Adrenal gland (tissue), 12 donors: ENCODE measurements around the gene DCC. TPM values are rescaled to one million over a fixed set of nuclear protein-coding genes. Genes with fewer than 3 reads are reported as not detected.

Source experiments
- DNase-seq, 7 donors: peaks; one replicate each; pipeline ENCODE4 v3.0.0-alpha.2; 2019 to 2020
- H3K27ac ChIP-seq, 5 donors: fragments of 200-600 bp; sonication (generic) in 4 of 5; 1 replicate in 3 of 5; 2 replicates in 2 of 5; pipeline versions ENCODE4 v1.5.1 to v1.8.0; 2016 to 2020; ENCODE audit warnings: mild to moderate bottlenecking in 1 of 5
- H3K27me3 ChIP-seq: fragments of 200-600 bp; 2 replicates; pipeline ENCODE4 v1.8.0; 2021
- H3K36me3 ChIP-seq, 2 donors: fragments of 200-600 bp; replicated peaks in 1 of 2; 1 replicate in 1 of 2; 2 replicates in 1 of 2; pipeline versions ENCODE4 v1.5.1 to v1.8.0; 2018 to 2022
- H3K4me1 ChIP-seq, 2 donors: fragments of 200-600 bp; replicated peaks in 1 of 2; 1 replicate in 1 of 2; 2 replicates in 1 of 2; pipeline versions ENCODE4 v1.5.1 to v1.8.0; 2018 to 2021
- H3K4me3 ChIP-seq, 4 donors: fragments of 200-600 bp; sonication (generic) in 3 of 4; one replicate each; pipeline ENCODE4 v1.5.1; 2016 to 2018
- H3K9me3 ChIP-seq, 3 donors: fragments of 200-600 bp; sonication (generic) in 1 of 3; replicated peaks in 1 of 3; 1 replicate in 2 of 3; 2 replicates in 1 of 3; pipeline versions ENCODE4 v1.5.1 to v1.8.0; 2016 to 2021
- POLR2A ChIP-seq, 2 donors: fragments of 450-650 bp; IDR thresholded peaks; one replicate each; pipeline ENCODE4 v1.6.1; 2017; ENCODE audit warnings: antibody characterized with exemption in 2 of 2, mild to moderate bottlenecking in 2 of 2, moderate library complexity in 1 of 2
- WGBS, 4 donors: extraction: QIAGEN DNeasy Blood & Tissue Kit in 2 of 4; methylation state at CpG; one replicate each; pipeline versions ENCODE4 v1.1.5 to v1.1.7; 2013 to 2017; 5-methylcytosine and 5-hydroxymethylcytosine counted together
- intact Hi-C, 2 donors: fragments of 100-400 bp; cut with DNase I; formaldehyde crosslinking; loops; one replicate each; pipeline versions ENCODE4 v1.14.1 to v1.15.0; 2022 to 2023
- polyA plus RNA-seq, 3 donors: library from polyadenylated mRNA; stranded (reverse); fragments of 200-250 nt in 2 of 3; fragments of 350-450 nt in 1 of 3; fragmentation: Illumina TruSeq in 1 of 3; extraction: RNeasy Lipid Tissue Mini Kit (QIAGEN cat#74804) in 1 of 3; gene quantifications; one replicate each; pipeline ENCODE4 v1.2.3, GENCODE V29; 2013 to 2014
- total RNA-seq, 9 donors: library from RNA; depleted of rRNA in 4 of 9; stranded (reverse); fragments of >200 nt in 4 of 9; fragments of 120-200 nt in 1 of 9; fragmentation: NEBNext Ultra II Directional in 1 of 9; extraction: Animal tissue kit (Norgen Biotek cat#: 25700) in 1 of 9; gene quantifications; one replicate each; pipeline versions ENCODE4 v1.1.0 to v1.2.4, GENCODE V29; 2013 to 2023
- TF ChIP-seq, protein P1 (sequence below), 6 experiments: fragments of 450-650 bp in 4 of 6; fragments of 200-600 bp in 2 of 6; sonication (generic) in 1 of 6; IDR thresholded peaks; 1 replicate in 5 of 6; 2 replicates in 1 of 6; pipeline versions ENCODE4 v1.5.1 to v1.8.0; 2016 to 2021; ENCODE audit warnings: antibody characterized with exemption in 6 of 6, mild to moderate bottlenecking in 2 of 6, moderate library complexity in 1 of 6
- donor health status: healthy with polysubstance abuse.
- donor health status: Bipolar disorder and iron deficiency.
- donor health status: DM: yes; HTN: yes; CAD: no.
- donor health status: DM: no; HTN: no; CAD: no.
- donor health status: DM: no; HTN: no; CAD: no.
- donor health status: DM: yes; HTN: yes; CAD: no.

The DCC gene
- total and polyA plus RNA-seq, 12 donors: 0.33 to 3.5 (median 1.1) TPM; not detected in 1

DNA sequence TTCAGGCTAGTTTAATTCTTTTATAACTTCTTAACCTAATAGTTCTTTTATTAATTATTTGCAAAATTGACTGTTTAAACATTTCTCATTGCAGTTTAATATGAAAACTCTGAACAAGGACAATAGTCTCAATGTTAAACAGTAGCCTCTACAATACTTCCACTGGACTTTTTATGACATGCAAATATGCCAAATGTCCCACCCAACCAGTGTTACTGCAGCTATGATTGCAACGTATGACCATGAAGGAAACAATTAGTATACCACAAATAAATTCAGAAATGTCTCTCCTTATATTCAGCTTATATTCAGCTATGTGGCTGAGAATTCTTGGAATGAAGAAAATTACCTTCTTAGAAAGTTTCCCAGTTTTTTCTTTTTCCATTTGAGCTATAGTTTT, 688.6 kb downstream of the DCC start:
- H3K27me3 ChIP-seq: no peaks in the 10 kb centered on the region
- WGBS, 4 donors: 41 to 59% (median 48%) methylated on average over 1 of the region's 1 CpG
- H3K4me1 ChIP-seq: no peaks in the 10 kb centered on the region
- DNase-seq: no peak
- H3K4me3 ChIP-seq: no peak overlapping the region
- H3K27ac ChIP-seq: no peak overlapping the region
- H3K36me3 ChIP-seq: no peaks in the 10 kb centered on the region
- TF ChIP-seq POLR2A (IDR thresholded peaks at IDR 0.05): no peak
- intact Hi-C loops: no loop called here
- no peaks in the 10 kb centered on the region for H3K9me3 ChIP-seq

DNA sequence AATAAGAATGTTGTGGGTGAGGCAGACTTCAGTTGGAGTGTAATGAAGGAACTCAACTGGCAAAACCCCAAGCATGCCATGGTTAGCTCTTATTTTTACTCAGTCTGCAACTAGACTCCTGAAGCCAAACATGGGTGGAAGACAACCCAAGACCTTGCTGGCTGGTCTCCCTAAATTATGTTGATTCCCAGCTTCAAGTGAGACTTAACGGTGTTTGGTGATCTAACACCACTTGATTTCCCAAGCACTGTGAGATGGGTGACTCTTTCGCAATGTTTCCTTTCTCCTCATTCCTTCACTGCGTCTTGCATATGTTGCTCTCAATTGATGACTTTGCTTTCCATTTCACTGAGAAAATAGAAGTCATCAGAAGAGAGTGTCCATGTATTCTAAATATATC, 693.1 kb downstream of the DCC start:
- H3K9me3 ChIP-seq: no peaks in the 10 kb centered on the region
- no peak overlapping the region for H3K27ac ChIP-seq
- no peaks in the 10 kb centered on the region for H3K27me3 ChIP-seq
- no peak for TF ChIP-seq POLR2A (IDR thresholded peaks at IDR 0.05)
- TF ChIP-seq, protein P1, sequence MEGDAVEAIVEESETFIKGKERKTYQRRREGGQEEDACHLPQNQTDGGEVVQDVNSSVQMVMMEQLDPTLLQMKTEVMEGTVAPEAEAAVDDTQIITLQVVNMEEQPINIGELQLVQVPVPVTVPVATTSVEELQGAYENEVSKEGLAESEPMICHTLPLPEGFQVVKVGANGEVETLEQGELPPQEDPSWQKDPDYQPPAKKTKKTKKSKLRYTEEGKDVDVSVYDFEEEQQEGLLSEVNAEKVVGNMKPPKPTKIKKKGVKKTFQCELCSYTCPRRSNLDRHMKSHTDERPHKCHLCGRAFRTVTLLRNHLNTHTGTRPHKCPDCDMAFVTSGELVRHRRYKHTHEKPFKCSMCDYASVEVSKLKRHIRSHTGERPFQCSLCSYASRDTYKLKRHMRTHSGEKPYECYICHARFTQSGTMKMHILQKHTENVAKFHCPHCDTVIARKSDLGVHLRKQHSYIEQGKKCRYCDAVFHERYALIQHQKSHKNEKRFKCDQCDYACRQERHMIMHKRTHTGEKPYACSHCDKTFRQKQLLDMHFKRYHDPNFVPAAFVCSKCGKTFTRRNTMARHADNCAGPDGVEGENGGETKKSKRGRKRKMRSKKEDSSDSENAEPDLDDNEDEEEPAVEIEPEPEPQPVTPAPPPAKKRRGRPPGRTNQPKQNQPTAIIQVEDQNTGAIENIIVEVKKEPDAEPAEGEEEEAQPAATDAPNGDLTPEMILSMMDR (IDR thresholded peaks at IDR 0.05): no peak
- no peaks in the 10 kb centered on the region for H3K36me3 ChIP-seq
- no peak overlapping the region for H3K4me3 ChIP-seq
- no peaks in the 10 kb centered on the region for H3K4me1 ChIP-seq
- WGBS, 4 donors: 87 to 94% (median 89%) methylated on average over 3 of the region's 3 CpGs
- no peak for DNase-seq
- intact Hi-C loops: no loop called here

DNA sequence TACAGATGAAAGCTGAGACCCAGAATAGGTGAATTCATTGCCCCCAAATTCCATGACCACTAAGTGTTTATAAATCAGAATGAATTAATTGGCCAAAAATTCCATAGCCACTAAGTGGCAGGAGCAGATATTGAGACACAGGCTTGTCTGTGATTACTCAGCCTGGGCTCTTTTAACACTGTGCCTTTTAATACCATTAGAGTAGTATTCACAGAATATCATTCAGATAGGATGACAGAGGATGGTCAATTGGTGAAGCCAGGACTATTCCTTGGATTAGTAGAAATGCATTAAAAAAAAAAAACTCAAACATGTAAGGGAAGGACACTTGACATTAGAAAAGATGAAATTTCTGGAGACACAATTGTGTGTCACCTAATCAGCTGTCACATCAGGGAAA, 698.6 kb downstream of the DCC start:
- intact Hi-C loops: no loop called here
- no peak for DNase-seq

DNA sequence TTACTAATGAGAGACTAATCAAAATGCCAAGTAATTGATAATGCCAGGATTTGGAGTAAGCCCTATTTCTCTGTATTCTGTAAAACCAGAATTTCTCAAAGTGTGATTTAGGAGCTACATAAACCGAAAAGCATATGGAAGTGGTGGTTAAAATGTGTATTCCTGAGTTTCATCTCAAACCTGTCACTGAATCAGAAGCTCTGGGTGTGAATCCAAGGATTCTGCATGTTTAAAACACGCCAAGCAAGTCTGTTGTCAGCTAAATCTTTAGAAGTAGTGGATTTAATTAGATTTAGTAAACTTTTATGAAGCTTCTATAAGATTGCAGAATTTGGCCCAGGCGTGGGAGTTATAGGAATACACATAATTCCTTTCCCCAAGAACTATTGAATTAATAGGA, 700.3 kb downstream of the DCC start:
- TF ChIP-seq POLR2A (IDR thresholded peaks at IDR 0.05): no peak
- TF ChIP-seq, protein P1 (IDR thresholded peaks at IDR 0.05): no peak
- no peak for DNase-seq
- Histone ChIP-seq H3K27ac (no peak overlapping the region), H3K4me3 (no peak overlapping the region), H3K36me3 (no peaks in the 10 kb centered on the region), H3K9me3 (no peaks in the 10 kb centered on the region), H3K4me1 (no peaks in the 10 kb centered on the region), H3K27me3 (no peaks in the 10 kb centered on the region)
- 58 to 71% (median 63%) methylated on average over 3 of the region's 3 CpGs for WGBS, 4 donors
- intact Hi-C loops: no loop called here

More for the DNA sequence above, 698.6 kb downstream of the DCC start:
- no peak overlapping the region for H3K4me3 ChIP-seq
- H3K4me1 ChIP-seq: no peaks in the 10 kb centered on the region
- no peaks in the 10 kb centered on the region for H3K36me3 ChIP-seq
- no peak for TF ChIP-seq POLR2A (IDR thresholded peaks at IDR 0.05)
- TF ChIP-seq, protein P1 (IDR thresholded peaks at IDR 0.05): no peak
- no peak overlapping the region for H3K27ac ChIP-seq
- no peaks in the 10 kb centered on the region for H3K9me3 ChIP-seq
- no peaks in the 10 kb centered on the region for H3K27me3 ChIP-seq

DNA sequence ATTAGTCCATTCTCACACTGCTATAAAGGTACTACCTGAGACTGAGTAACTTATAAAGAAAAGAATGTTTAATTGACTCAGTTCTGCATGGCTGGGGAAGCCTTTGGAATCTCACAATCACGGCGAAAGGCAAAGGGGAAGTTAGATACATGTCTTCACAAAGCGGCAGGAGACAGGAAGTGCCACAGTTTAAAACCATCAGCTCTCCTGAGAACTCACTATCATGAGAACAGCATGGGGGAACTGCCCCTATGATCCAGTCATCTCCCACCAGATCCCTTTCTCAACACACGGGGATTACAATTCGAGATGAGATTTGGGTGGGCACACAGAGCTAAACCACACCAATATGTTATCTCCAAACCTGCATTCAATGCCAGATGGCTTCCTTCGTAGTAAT, 716.1 kb downstream of the DCC start:
- no peak for DNase-seq
- Histone ChIP-seq H3K36me3 (no peaks in the 10 kb centered on the region), H3K27ac (no peak overlapping the region), H3K9me3 (no peaks in the 10 kb centered on the region), H3K4me1 (no peaks in the 10 kb centered on the region), H3K4me3 (no peak overlapping the region), H3K27me3 (no peaks in the 10 kb centered on the region)
- intact Hi-C loops: no loop called here
- WGBS, 4 donors: 71 to 76% (median 72%) methylated on average over 6 of the region's 6 CpGs
- TF ChIP-seq, protein P1 (IDR thresholded peaks at IDR 0.05): no peak
- no peak for TF ChIP-seq POLR2A (IDR thresholded peaks at IDR 0.05)
